Suprapubic skin (tissue), 4 donors: ENCODE measurements around the gene TRAPPC2L.

Experiments used
- CTCF ChIP-seq, 2 donors: fragments of 200-600 bp in 1 of 2; fragments of 450-650 bp in 1 of 2; sonication (generic) in 1 of 2; IDR thresholded peaks; one replicate each; pipeline ENCODE4 v1.5.1; 2016 to 2019; ENCODE audit warnings: antibody characterized with exemption in 2 of 2, mild to moderate bottlenecking in 1 of 2, moderate library complexity in 1 of 2
- EP300 ChIP-seq: sonication (generic); formaldehyde crosslinking; IDR thresholded peaks from one replicate; pipeline ENCODE4 v1.6.1; 2017; ENCODE audit warnings: antibody characterized with exemption
- POLR2A ChIP-seq, 2 donors: fragments of 450-650 bp; IDR thresholded peaks; one replicate each; pipeline ENCODE4 v1.6.1; 2017; ENCODE audit warnings: antibody characterized with exemption in 2 of 2, mild to moderate bottlenecking in 2 of 2, moderate library complexity in 2 of 2
- POLR2AphosphoS5 ChIP-seq, 3 donors: sonication (generic); formaldehyde crosslinking; IDR thresholded peaks; one replicate each; pipeline ENCODE4 v1.6.1; 2017; ENCODE audit warnings: antibody characterized with exemption in 3 of 3

- TF ChIP-seq CTCF (IDR thresholded peaks at IDR 0.05) (no peak), POLR2A (IDR thresholded peaks at IDR 0.05) (no peak), EP300 (no peak), POLR2AphosphoS5 (IDR thresholded peaks at IDR 0.05) (no peak)
Measured at GRCh38 chr16:88844419-88845036, 12.4 kb upstream of the TRAPPC2L start.
